HG03159 (cell line): Measurements from ENCODE around the gene UBE2L3.
"Not testable (repeated sequence)": the region's sequence is repeated elsewhere in the genome, so short reads cannot be mapped to it uniquely, and the experiment has no call there.

Source experiments
- ATAC-seq: cut with Tn5 transposase; IDR thresholded peaks from one replicate; pipeline ENCODE4 v1.9.1; 2021; ENCODE audit warnings: mild to moderate bottlenecking, moderate library complexity; ENCODE audit not compliant: unreplicated experiment

Gene UBE2L3

GRCh38 chr22:21626073-21626734 is 58.7 kb downstream of the UBE2L3 start:
- ATAC-seq = no peak

DNA sequence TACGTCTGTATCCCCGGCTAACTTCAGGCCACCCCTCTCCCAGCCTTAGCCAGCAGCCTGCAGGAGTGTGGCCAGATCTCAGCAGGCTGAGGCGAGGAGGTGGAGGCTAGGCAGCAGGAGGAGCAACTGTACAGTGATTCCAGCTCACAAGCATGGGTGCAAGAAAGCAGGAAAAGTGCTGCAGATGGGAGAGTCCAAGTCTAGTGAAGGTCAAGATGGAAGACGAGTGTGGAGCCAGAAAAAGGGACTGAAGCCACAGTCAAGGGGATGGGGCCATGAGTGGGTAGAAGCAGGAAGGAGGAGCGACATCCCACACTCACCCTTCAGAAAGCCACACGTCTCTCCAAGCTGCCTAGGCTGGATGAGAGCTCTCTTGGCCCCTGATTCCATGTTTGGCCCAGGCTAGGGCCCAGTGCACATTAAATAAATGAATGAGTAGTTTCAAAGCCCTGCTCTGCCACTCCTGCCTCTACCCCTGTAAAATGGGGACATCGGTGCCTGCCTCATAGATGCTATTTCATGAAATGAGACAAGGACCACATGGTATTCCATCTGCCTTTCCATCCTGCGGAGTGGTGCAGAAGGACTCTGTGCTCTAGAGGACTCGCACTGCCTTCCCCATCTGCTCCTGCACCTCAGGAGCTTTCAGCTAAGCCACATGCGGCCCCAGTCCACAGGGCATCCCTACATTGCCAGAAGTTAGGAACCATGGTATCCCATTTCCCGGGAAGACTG is 59.4 kb downstream of the UBE2L3 start:
- ATAC-seq = no peak

DNA sequence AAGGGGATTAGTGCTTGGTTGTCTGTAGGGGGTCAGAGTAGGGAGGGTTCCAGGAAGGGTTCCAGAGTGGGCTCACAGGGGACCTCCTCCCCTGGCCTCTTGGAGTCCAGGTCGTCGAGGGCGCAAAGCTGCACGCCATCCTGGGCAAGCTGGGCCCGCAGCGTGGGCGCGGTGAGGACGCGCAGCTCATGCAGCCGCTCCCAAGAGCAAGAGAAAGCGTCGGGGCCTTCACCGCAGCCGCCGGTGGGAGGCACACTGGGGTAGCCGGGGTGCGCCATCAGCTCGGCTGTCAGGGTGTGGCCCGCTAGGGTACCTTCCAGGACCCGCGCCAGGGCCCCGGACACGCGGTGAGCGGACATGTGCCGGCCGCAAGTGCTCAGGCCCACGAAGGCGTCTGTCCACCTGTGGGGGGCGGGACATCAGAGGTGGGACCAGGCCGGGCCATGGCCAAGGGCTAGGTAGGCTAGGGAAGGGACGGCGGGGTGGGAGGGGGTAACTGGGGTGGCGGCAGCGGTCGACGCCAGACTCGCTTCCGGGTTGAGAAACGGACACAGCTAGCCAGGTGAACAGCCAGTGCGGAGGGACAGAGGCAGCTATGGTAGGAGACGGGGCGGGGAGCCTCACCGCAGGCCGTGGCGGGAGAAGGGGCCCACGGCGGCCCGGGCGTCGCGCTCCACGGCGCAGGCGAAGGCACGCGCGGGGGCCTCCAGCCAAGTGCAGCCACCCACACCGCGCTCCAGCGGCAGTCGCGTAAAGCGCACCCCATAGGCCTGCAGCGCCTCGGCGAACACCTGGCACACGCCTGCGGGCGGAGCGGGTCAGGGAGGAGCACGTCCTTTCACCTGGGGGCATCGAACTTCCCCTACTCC is 61.1 kb downstream of the UBE2L3 start:
- peak; percentile 8 for ATAC-seq

- peak; percentile 66 for ATAC-seq
Observed at GRCh38 chr22:21629255-21630149, 62.0 kb downstream of the UBE2L3 start, which contains the start of gene YDJC. TSS of gene YDJC (minus strand) at chr22:21630022. CDS start at chr22:21630014, 8 bp downstream.

- no peak for ATAC-seq
Observed at GRCh38 chr22:21631025-21631424, 63.5 kb downstream of the UBE2L3 start.

DNA sequence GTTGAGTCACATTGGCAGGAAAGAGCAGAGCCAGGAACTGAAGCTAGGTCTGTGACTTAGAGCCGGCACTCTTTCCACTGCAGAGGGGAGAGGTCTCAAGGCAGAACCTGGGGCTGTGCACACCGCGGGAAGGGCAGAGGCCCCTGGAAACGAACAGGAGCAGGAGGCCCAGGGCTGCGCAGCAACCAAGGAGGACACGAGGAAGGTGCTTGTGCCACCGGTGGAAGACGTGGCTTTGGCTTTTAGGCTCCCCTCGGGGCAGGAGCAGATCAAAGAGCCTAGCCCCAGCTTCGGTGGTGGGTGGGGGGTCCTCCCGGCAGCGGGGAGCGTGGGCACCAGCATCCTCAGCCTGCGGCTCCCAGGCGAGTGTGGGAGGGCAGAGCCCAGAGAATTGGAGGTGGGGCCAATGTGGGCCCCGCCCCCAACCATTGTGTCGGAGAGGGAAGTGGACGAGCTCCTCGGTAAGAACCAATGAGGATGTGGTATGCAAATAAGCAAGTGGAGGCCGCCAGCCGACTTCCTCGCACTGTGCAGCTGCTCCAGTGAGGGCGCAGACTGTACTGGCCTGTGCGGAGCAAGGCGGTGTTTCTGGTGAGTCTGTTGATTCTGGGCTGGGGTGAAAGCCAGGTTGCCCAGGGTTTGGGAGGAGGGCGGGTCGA is 64.9 kb downstream of the UBE2L3 start, which contains the start of gene CCDC116:
TSS of gene CCDC116 (plus strand) at position 524 of the 659 bp plus-strand sequence. CDS start 422 bp downstream, outside the sequence.
- ATAC-seq = no peak

DNA sequence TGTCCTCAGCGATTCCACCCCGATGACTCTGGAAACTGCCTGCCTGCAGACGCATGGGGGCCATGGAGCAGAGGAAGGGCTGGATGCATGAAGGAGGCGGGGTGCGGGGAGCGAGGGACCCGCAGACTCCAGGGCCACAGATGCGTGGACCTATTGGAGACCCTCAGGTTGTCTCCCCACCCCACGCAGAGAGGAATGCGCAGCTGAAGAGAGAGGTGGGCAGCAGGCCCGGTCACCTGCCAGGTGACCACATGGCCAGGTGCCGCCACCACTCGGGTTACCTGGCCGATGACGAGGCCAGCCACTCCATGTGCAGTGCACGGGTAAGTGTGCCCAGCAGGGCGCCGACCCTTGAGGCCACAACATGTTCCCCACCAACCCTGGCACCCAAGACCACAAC is 65.4 kb downstream of the UBE2L3 start:
- no peak for ATAC-seq

DNA sequence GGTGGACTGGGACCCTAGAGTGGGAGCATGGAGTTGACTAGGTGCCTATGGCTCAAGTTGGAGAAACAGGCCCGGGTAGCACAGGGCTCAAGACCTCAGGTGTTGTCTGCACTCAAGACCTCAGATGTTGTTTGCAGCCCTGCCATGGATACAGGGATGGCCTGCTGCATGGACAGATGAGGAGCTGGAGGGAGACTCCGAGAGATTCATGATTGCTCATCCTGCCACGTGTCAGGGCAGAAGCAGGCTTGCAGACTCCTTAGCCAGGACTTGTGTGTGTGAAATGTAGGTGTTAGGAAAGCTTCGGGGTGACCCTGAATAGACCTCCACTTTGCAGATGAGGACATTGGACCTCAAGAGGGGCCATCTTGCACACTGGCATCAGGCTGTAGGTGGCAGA is 66.0 kb downstream of the UBE2L3 start:
- no peak for ATAC-seq

DNA sequence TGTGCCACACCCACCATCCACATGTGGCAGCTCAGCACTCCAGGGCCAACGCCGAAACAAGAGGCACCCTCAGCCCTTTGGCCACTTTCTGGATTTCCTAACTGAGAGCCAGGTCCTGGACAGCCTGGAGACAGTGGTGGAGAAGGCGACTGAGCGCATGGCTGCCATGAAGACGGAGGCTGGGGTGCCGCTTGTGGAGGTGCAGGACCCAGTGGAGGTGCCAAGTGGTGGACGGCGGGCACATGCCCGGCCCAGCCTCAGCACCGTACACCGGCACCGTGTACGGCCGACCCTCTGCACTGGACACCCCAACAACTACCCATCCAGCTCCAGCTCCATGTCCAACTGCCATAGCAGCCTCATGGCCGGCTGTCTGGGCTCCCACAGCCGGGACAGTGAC is 66.6 kb downstream of the UBE2L3 start:
- ATAC-seq = no peak

- no peak for ATAC-seq
Observed at GRCh38 chr22:21634844-21635243, 67.3 kb downstream of the UBE2L3 start.

DNA sequence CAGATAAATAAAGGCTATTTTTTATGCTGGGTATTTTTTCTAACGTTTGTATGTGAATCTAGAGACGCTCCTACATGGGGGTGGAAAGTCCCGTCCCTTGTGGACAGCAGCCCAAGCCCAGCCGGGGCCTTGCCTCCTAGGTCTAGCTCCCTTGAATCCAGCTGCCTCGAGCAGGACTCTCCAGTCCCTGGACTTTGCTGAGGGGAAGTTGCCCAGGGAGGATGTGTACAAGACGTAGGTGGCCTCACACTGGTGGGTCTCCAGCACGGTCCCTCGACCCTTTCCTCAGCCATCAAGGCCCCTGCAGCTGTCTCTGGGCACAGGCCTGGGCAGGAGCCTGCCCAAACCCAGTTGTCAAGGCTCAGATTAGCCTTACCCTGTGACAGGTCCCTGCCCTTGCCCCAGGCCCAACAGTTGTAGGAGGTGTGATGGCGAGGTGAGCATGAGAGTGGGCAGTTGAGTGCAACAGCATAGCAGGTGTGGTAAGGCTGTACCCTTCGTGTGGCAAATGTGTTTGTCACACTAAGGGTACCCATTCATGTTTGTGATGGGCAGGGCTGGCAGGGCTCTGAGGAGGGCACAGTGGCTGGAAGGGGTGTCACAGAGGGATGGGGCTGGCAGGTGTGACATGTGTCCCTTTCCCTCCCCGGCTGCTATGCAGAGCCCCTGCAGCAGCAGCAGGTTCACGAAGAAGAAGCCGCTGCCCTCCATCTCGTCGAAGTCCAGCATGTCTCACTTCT is 68.4 kb downstream of the UBE2L3 start:
- ATAC-seq = no peak

DNA sequence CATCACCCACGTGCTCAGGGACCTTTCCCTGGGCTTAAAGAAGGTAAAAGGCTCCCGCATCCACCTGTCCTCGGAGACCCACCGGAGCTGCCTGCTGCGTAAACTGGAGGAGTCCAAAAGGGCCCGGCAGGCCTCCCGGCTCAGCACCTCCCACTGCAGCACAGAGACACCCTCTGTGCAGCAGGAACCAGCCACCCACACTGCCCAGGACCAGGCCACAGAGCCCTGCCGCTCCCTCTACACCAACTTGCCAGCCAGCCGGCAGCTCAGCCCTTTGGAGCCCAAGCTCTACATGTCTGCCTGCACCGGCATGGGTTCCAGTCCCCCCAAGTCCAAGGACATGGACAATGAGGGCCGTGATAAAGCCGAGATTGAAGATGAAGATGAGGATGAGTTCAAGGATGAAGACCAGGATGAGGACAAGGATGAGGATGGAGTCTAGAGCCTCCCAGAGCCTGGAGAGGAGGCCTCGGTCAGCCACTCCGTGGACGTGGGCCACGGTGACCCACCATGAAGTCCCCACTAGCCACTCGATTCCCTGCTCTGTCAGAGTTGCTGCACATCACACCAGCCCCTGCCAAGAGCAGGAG is 69.2 kb downstream of the UBE2L3 start:
- ATAC-seq = no peak

GRCh38 chr22:21637450-21637849 is 69.9 kb downstream of the UBE2L3 start:
- not testable (repeated sequence) for ATAC-seq

DNA sequence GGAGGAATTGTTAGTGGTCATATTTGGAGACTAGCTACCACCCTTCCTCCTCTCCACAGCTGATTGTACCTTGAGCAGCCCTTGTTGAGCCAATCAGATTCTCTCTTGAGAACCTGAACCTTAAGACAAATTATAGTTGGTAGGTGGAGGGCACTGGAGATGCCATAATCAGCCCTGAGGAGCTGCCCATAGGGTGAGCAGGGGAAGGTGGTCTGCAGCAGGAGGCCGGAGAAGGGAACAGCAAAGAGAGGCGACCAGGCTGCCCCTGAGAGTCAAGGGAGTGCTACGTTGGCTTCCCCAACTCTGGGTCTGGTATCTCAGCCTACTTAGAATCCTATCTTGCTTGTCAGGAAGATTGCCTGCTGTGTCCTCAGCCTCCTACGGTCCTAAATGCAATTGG is 71.8 kb downstream of the UBE2L3 start:
- no peak for ATAC-seq

DNA sequence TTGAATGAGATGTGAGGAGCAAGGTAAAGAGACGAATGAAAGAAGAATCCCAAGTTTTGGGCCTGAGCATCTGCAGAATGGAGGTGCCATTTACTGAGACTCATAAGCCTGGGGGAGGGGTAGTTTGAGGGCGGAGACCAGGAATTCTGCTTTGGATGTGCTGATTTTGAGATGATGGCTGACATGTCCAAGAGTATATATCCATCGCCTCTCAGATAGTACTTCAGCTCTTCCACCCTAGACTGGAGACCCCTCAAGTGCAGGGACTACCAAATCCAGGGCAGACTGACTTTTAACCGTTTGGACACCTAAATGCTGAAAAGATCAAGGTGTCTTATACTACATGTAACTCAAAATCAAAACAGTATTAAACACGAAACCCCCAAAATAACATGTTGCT is 73.3 kb downstream of the UBE2L3 start:
- ATAC-seq = no peak

- ATAC-seq = peak; percentile 3
Observed at GRCh38 chr22:21641417-21641788, 73.9 kb downstream of the UBE2L3 start.

- ATAC-seq = peak; percentile 91
Observed at GRCh38 chr22:21641789-21642583, 74.5 kb downstream of the UBE2L3 start, which contains the start of gene SDF2L1. TSS of gene SDF2L1 (plus strand) at chr22:21642302. CDS start at chr22:21642337, 35 bp downstream.
